NCI-H1417 (cell line): ENCODE data around the gene DCAKD.

ENCODE experiments used
- DNase-seq, 3 experiments: peaks; one replicate each; lab custom pipeline; 2025; lab: John Stamatoyannopoulos, UW

Gene DCAKD

DNA sequence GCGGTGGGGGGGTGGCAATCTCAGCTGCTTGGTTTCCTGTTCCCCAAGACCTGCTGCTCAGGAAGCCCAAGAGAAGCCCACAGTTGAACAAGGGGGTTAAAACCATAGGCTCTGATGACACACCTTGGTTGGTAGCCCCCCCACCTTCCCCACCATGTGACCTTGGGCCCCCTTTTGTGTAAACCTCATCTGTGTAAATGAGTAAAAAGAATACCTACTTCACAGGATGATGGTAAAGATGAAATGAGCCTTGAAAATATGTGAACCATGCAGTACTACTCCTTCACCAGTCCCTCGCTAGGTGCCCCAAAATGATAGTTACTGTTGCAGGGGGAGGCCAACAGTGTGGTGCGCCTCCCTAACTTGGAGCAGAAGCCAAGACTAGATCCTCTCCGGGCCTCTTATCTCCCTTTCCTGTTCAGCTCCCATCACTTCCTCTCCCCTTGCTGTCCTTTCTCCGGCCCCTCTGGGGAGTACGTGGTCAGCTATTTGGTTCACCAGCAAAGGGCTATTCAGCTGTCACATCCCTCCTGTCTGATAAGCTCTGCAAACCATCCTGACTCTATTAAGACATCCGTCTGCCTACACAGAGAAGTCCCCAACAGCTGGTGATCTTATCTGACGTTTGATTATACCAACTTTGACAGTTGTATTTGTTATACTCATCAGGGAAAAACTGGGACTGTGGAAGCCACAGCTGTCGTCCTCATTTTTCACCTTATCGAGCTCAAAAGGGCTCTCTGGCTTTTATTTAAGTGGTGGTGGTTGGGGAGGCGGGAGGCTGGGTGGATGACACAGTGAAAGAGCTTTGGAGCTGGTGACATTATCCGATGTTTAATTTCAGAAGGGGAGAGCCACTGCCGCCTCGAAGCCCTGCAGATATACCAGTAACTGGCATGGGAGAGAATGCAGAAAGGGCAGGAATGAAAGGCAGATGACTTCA, 19.9 kb downstream of the DCAKD start:
- no peak for DNase-seq

DNA sequence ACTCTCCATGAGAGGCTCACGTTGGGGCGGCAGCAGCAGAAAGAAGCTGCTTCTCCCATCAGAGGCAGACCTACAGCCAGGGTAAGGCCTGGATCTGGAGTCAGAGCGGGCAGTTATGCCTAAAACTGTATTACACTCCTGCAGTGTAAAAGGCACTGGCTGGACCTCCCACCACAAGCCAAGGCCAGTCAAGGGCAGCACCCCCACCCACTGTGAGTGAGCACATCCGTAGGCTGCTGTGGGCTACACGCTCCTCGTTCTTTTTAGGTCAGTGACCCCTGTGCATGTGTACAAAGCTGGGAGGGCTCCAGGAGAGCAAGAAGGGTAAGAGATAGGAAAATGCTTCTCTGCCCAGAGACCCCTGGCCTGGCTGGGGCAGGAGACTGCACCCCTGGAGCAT, 20.7 kb downstream of the DCAKD start:
- no peak for DNase-seq

- DNase-seq = no peak
These were observed 21.5 kb downstream of the DCAKD start for GRCh38 chr17:45029758-45030423.

GRCh38 chr17:45029096-45029495, 22.3 kb downstream of the DCAKD start:
- no peak for DNase-seq

GRCh38 chr17:45022655-45023339, 28.6 kb downstream of the DCAKD start:
- DNase-seq = no peak

- DNase-seq = peak in 1 of 3 experiments; percentile 42
These were observed 29.2 kb downstream of the DCAKD start for GRCh38 chr17:45022288-45022648.

- DNase-seq = peak; percentile 48 to 63 (median 51)
These were observed 29.7 kb downstream of the DCAKD start for GRCh38 chr17:45021607-45022287.

DNA sequence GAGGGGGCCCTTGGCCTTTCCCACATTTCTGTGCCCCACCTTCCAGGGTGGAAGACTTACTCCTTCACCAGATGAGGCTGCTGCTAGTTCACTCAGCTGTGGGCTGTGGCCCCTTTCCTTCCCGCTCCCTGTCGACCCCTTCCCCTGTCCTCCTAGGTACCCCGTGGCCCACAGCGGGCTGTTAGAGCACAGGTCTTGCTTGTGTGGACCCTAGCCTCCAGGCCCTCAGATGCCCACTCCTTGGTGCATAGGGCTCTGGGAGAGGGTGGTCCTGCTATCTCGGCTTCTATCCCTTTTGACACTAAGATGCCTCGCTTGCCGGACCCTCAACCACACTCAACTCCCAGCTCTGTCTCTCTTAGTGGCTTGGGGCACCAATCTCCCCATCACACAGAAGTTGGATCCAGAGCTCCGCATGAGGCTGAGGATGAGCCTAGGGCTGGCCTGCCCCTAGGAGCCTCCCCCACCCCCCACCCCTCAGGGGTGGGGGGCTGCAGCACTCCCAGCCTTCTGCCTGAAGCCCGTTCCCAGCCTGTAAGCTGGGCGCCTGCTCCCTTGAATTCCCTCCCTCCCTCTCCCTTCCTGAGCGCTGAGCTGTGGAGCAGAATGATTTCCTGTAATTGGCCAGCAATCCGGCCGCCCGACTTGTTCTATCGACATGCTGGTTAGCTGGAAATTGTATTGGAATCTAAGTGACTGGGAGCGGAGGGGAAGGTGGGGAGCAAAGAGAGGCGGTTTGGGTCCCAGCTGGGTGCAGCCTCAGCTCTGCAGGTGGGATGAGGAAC, 30.9 kb downstream of the DCAKD start:
- peak in 1 of 3 experiments; percentile 39 for DNase-seq

DNA sequence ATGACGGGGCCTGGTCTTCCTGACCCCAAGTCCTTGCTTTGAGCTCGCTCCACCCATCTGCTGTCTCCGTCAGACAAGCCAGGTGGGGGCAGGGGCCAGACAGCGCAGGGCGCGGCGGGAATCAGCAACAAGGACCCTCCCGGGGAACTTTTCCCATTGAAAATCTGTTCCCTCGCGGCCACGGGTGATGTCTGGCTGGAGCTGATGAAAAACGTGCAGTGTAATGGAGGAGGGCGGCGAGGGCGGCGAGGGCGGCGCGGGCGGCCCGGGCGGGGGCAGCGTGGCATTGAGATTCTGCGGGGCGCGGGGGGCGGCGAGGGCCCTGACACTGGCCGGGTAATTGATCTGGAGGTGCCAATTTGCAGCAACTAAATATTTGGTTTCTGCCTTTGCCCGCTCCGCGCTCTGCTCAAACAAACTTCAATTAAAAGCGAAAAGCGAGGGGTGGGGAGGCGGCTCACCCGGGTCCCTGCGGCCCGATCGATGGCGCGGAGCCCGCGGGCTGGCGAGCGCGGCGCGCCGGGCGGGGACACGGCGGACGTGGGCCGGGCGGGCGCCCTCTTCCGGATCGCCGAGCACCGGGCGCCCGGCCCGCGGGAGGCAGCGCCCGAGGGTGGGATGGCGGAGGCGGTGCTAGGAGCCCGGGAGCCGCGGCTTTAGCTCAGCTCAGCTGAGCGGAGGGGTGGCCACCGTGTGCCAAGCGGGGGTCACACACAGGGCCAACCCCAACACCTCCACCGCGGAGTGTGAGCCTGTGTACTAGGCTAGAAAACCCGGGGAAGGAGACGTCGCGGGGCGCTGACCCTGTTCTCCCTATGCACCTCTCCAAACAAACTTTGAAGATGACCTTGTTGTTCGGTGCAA, 32.4 kb downstream of the DCAKD start:
- peak; percentile 56 to 78 (median 72) for DNase-seq

- no peak for DNase-seq
These were observed 33.0 kb downstream of the DCAKD start for GRCh38 chr17:45018514-45018847.

- peak in 1 of 3 experiments; percentile 23 for DNase-seq
These were observed 34.6 kb downstream of the DCAKD start for GRCh38 chr17:45016823-45017222.

DNA sequence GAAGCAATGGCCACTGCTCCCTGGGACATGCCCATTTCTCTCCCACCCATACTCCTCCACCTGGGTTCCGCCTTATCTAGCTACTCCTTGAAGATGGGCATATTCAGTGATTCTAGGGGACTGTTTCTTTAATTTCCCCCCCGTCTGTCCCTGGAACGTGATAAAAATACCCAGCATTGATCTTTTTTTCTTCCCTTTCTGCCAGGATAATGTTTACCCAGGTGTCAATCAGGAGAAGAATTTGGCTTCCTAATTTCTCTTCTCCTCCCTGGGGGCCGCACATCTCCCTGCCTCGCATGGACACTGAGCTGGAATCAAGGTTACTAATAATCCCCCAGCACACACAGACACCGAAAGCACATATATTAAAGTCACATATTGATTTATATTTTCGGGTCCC, 35.2 kb downstream of the DCAKD start:
- DNase-seq = peak in 2 of 3 experiments; percentile 28 to 33

DNA sequence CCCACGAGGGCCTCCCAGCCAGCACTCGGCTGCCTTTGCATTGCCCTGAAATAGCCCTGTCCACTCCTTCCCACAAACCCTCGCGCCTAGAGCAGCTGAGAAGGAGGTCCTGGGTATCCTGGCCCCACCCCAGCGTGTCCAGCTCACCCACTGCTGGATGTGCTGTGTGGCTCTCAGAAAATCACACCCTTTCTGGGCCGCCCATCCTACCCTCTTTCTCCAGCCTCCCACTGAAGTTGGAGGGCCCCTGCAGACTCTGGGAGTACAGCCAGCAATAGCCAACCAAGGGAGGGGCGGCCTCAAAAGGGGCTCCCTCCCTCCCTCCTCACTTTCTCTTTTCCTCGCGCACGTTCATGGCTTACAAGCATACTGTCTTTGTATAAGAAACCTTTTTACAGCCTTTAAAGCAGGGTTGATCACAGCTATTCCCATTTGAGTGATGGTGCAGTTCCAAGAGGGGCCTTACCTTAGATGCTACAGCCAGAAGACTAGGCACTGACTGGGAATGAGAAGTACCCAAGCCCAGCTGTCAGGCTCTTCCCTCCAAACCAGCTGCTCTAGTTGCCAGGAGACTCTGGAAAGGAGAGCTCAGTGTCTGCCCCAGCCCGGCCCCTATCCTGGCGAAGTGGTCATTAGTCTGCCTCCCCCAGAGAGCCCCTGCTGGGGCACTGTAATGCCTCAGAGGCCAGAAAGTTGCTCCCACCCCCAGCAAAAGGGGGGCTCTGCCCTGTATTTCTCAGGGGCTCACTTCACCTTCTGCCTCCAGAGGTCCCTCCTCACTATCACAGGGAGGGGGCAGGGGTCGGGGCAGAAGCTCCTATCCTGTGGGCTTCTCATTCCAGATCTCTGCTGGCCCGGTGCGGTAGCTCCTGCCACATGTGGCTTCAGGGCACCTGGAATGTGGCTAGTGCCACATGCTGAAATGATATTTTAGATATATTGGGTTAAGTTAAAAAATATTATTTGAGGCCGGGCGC, 38.1 kb downstream of the DCAKD start:
- peak; percentile 58 to 91 (median 78) for DNase-seq

DNA sequence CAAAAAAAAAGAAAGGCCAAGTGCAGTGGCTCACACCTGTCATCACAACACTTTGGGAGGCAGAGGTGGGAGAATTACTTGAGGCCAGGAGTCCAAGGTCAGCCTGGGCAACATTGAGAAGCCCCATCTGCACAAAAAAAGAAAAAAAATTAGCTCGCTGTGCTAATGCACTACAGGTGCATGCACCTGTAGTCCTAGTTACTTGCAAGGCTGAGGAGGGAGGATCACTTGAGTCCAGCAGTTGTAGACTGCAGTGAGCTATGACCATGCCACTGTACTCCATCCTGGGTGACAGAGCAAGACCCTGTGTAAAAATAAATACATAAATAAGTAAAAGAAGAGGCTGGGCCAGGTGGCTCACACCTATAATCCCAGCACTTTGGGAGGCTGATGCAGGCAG, 39.7 kb downstream of the DCAKD start:
- DNase-seq = no peak

- peak in 2 of 3 experiments; percentile 31 to 67 for DNase-seq
These were observed 41.6 kb downstream of the DCAKD start for GRCh38 chr17:45009676-45010467.

DNA sequence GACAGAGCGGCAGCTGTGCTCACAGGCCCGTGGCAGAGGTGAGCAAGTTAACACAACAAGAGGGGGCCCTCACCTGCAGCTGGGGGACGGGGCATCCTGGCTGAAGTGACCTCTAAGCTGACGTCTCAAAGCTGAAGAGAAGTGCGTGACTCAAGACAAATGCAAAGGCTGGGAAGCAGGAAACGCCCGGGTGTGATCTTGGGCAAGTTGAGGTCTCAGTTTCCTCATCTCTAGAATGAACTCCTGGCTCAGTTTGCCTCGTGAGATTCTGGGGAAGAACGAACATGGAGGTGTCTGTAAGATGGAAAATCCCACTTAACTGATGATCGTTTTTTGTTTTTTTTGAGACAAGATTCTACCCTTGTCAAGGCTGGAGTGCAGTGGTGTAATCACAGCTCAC, 43.2 kb downstream of the DCAKD start:
- no peak for DNase-seq

DNA sequence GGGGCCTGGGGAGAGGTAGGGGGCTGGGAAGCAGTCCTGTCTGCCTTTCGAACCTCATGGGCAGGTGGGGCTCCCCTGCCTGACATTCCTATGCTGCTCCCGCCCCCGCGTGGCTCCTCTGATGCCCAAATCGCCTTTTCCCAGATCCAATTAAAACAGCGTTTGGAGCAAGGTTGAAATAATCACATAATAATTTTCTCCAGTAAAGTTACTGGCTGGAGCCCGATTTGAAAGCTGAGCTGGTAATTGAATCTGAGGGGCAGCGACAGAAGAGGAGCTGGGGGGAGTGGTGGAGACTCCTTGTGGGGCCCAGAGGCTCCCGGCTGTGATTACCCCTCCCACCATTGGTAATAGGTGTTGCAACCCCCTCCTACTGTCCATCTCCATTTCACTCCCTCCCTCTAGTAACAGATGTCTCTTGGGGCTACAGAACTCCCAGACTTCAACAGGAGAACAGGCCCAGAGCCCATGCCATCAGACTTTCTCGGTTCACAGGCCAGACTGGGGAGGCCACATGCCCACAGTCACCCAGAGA, 44.4 kb downstream of the DCAKD start:
- DNase-seq = peak in 2 of 3 experiments; percentile 15 to 48

- DNase-seq = no peak
These were observed 45.7 kb downstream of the DCAKD start for GRCh38 chr17:45005700-45006099.
